Mammary epithelial cell (primary cell): Measurements from ENCODE around the gene CFAP99.

Source experiments
- CTCF ChIP-seq, 2 donors: IDR thresholded peaks in 1 of 2; conservative IDR thresholded peaks in 1 of 2; 2 replicates each; pipeline ENCODE4 v1.5.1; 2011 to 2012; ENCODE audit warnings: inconsistent platforms in 2 of 2, low read length in 2 of 2, mild to moderate bottlenecking in 2 of 2, control low read depth in 1 of 2, low read depth in 1 of 2; ENCODE audit not compliant: insufficient read depth in 1 of 2; ENCODE audit errors: extremely low read depth in 1 of 2
- EZH2 ChIP-seq: IDR thresholded peaks from 2 replicates; pipeline ENCODE4 v1.6.1; 2012; ENCODE audit warnings: low read length, inconsistent platforms, borderline replicate concordance

DNA sequence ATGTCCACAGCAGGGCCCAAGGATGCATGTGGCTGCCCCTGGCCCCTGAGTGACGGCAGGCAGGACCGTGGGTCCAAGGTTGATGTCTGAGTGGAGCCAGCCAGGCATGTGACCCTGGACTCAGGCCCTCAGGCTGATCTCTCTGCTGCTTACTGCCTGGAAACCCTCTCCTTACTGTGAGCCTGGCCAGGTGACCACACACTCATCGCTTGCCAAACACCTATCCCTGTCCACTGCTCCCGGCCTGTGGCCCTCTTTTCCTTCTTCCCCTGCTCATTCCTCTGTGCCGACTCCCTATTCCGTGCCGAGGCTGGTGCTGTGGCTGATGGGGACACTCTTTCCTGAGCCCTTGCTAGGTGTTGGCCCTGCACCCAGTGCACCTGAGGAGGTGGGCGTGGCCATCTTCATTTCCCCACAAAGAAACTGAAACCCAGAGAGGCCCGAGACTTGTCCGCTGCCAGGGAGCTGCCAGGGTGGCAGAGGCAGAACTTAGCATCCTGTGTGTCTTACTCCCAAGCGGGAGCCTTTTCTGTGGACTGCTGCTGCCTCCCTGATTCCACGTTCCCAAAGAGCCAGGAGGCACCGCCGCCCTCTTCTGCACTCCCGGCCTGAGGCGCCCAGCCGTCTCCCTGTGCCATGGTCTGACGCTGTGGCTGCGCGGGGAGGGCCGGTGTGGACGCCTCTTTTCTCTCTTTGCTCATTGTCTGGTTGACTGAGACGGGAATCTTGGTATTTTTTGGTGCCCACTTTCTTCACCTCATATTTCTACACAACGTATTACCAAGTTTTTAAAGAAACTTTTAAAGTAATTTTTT is 38.9 kb downstream of the CFAP99 start:
- TF ChIP-seq CTCF (conservative IDR thresholded peaks at IDR 0.05 in 1 of 2, IDR thresholded peaks at IDR 0.05 in 1 of 2; ENCODE audit: extremely low read depth in 1 of 2, insufficient read depth in 1 of 2, low read depth in 1 of 2, low read length in 2 of 2) (no peak), EZH2 (no peak)
